Mucosa of rectum (tissue), 2 donors: ENCODE data around the gene KRTAP9-3.
"Not testable (repeated sequence)": the region's sequence is repeated elsewhere in the genome, so short reads cannot be mapped to it uniquely, and the experiment has no call there.

Experiments
- H3K27ac ChIP-seq, 2 donors: one replicate each; pipeline ENCODE4 v1.7.0; 2013; ENCODE audit warnings: inconsistent platforms in 2 of 2, low read depth in 2 of 2, low read length in 2 of 2
- H3K27me3 ChIP-seq, 2 donors: one replicate each; pipeline ENCODE4 v1.7.0; 2013; ENCODE audit warnings: low read length in 2 of 2; ENCODE audit not compliant: control insufficient read depth in 2 of 2, insufficient read depth in 2 of 2
- H3K36me3 ChIP-seq, 2 donors: one replicate each; pipeline ENCODE4 v1.7.0; 2013; ENCODE audit warnings: low read length in 2 of 2; ENCODE audit not compliant: control insufficient read depth in 2 of 2, insufficient read depth in 2 of 2
- H3K4me1 ChIP-seq, 2 donors: one replicate each; pipeline ENCODE4 v1.7.0; 2013; ENCODE audit warnings: low read length in 2 of 2, mild to moderate bottlenecking in 1 of 2; ENCODE audit not compliant: control insufficient read depth in 2 of 2, insufficient read depth in 2 of 2
- H3K4me3 ChIP-seq, 2 donors: one replicate each; pipeline ENCODE4 v1.7.0; 2013; ENCODE audit warnings: low read length in 2 of 2
- H3K9ac ChIP-seq, 2 donors: one replicate each; pipeline ENCODE4 v1.7.0; 2013; ENCODE audit warnings: low read length in 2 of 2, low read depth in 1 of 2, mild to moderate bottlenecking in 1 of 2
- H3K9me3 ChIP-seq, 2 donors: one replicate each; pipeline ENCODE4 v1.7.0; 2013; ENCODE audit warnings: low read length in 2 of 2; ENCODE audit not compliant: control insufficient read depth in 2 of 2
- donor health status: healthy.
- donor health status: Normal muscosa, but diverticular disease.

KRTAP9-3 gene

DNA sequence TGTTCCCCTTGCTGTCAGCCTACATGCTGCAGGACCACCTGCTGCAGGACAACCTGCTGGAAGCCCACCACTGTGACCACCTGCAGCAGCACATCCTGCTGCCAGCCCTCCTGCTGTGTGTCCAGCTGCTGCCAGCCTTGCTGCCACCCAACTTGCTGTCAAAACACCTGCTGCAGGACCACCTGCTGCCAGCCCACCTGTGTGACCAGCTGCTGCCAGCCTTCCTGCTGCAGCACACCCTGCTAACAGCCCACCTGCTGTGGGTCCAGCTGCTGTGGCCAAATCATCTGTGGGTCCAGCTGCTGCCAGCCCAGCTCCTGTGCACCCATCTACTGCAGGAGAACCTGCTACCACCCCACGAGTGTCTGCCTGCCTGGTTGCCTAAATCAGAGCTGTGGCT, 39.1 kb downstream of the KRTAP9-3 start:
- not testable (repeated sequence) for H3K9me3 ChIP-seq, H3K27ac ChIP-seq, H3K4me3 ChIP-seq, H3K27me3 ChIP-seq, H3K36me3 ChIP-seq, H3K9ac ChIP-seq, H3K4me1 ChIP-seq

DNA sequence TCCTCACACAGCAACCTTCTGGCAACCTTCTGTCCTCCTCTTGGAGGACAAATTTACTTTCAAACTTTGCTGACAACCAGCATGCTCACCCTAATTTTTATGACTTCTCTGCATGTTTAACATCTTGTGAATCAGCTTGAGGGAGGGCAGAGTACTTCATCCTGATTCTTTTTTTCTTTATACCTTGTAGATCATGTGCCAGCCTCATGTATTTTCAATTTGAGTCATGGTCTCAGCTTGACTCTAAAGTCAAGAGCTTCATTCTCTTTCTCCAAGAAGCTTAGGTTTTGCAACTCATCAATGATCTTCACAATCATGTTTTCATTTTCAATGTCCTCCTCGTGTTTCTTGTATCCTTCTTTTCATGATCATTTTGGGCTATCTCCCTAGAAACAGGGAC, 39.6 kb downstream of the KRTAP9-3 start:
- H3K27me3 ChIP-seq, result peaks cover 0 to 5% of the 10 kb centered on the region in 2 donors
- H3K9me3 ChIP-seq, result no peaks in the 10 kb centered on the region
- H3K4me1 ChIP-seq, result no peaks in the 10 kb centered on the region

GRCh38 chr17:41275648-41276190, 43.5 kb downstream of the KRTAP9-3 start, which contains the start of gene KRTAP9-7:
KRTAP9-7 (plus strand) TSS chr17:41275698; CDS start chr17:41275698, 0 bp downstream.
- H3K27ac ChIP-seq, H3K4me3 ChIP-seq, H3K27me3 ChIP-seq, H3K4me1 ChIP-seq, H3K9ac ChIP-seq, H3K9me3 ChIP-seq, H3K36me3 ChIP-seq: not testable (repeated sequence)

More for the DNA sequence above, 39.6 kb downstream of the KRTAP9-3 start:
- no peak overlapping the region for H3K9ac ChIP-seq
- no peaks in the 10 kb centered on the region for H3K36me3 ChIP-seq
- no peak overlapping the region for H3K27ac ChIP-seq
- H3K4me3 ChIP-seq, result no peak overlapping the region

DNA sequence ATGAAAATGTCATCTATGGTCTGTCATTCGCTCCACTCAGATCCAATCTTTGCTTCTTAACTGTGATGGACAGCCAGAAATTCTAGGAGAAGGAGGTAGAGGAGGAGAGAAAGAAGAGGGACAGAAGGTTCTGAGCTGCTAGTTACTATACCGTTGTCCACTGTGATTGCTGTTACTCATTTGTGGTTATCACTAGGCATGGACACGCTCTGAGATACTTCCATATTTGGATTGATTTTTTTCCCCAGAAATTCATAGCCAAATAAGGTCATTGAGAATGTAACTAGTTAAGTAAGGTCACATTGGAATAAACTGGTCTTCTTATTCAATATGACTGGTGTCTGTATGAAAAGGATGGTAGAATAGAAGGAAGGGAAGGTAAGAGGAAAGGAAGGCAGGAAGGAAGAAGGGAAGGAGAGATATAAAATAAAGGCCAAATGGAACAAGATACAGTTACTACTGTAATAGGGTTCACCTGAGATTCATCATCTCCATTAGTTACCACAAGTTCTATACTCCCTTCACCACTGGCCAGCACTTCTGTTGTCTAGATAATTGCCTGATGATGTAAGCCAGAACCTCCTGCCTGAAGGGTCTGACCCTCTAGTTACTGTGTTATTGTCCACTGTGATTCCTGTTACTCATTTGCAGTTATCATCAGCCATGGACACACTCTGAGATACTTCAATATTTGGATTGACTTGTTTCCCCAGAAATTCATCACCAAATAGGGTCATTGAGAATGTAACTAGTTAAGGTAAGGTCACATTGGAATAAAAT, 46.1 kb downstream of the KRTAP9-3 start:
- Histone ChIP-seq H3K9me3 (no peaks in the 10 kb centered on the region), H3K27me3 (peaks cover 0 to 5% of the 10 kb centered on the region in 2 donors), H3K4me1 (no peaks in the 10 kb centered on the region), H3K36me3 (no peaks in the 10 kb centered on the region), H3K27ac (no peak overlapping the region), H3K4me3 (no peak overlapping the region), H3K9ac (no peak overlapping the region)
